NCI-H1092 (cell line): Measurements from ENCODE around the gene NHS.
A peak's percentile ranks its signal among the peaks of the same experiment; 100 is the strongest.

ENCODE experiments used
- DNase-seq: peaks from one replicate; lab custom pipeline; 2025; lab: John Stamatoyannopoulos, UW

Gene NHS

GRCh38 chrX:17736478-17736855 is 361.5 kb downstream of the NHS start:
- no peak for DNase-seq

DNA sequence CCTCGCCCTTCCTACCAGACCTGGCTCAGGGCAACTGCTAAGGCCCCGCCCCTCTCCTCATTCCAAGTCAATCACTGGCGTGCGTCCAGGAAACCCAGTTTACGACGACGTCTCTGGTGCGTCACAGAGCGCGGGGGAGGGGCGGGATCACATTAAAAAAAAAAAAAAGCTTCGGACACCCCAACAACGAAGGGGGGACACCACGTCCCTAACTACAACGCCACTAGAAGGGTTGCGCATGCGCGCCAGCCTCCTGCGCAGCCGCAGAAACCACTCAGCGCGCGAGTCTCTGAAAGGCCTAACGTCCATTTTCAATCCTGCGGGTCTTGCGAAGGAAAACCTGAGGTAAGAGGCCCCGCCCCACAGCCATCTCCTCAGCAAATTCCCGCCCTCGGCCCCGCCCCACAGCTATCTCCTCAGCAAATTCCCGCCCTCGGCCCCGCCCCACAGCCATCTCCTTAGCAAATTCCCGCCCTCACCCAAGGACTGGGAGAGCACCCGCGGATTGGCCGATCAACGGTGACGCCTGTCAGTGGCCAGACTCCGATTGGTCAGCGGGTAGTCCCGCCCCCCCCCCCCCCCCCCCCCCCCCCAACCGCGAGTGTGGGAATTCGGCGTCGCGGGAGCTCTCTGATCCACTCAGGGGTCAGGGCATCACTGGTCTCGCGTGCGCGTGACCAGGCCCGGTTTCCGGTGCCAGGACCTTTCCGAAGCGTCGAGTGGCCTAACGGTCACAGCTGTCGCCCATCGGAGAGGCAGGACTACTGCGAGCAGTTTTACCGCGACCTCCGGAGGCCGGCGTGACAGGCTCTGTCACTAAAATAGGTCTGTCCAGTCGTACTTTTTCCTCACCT is 362.1 kb downstream of the NHS start, which contains the start of gene SCML1:
Gene SCML1 (plus strand): TSS at position 638 of the 854 bp plus-strand sequence. CDS start 6,694 bp downstream, outside the sequence.
- DNase-seq: peak; percentile 98

DNA sequence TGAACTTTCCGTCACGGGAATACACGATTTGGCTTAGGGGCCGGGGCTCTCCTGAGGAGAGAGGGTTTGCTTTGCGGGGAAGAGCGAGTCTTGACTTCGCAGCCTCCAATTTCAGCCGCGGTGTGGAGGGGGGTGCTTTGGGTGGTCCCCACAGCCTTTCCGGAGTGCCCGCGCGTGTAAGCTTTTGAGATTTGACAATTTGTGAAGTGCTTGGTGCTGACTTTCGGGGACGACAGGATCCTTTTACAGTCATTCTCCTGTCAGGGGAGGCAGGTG is 362.6 kb downstream of the NHS start:
- peak; percentile 37 for DNase-seq

DNA sequence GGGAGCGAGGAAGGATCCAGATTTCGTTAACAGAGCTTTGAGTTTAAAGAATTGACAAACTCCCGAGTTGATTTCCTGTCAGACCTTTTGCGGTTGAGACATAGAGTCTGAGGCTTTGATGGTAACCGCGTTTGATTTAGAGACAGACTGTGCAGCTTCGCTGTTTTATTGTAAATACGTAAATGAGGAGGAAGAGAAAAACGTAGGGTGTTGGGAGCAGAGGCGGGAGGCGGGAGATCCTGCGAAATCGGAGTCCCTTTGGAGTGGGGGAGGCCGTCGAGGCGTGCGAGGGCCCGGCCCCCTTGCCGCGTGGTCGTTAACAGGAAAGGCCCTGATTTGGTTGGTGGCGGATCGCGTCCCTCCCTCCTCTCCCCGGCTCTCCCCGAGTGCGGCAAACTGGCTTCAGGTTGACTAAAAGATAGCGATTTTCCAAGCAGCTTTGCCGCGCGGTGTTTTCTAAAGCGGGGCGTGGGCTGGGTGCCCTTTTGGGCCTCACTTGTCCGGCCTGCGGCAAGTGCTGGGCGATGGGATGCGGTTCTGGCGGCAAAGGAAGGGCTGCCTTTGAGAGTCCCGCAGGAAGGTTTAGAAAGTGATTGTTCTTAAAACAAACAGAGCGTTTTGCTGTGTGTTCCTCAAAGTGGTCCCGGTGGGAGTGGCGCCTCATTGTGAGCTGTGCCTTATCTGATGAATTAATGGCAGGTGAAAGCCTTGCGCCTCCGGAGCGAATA is 363.1 kb downstream of the NHS start:
- peak; percentile 16 for DNase-seq

GRCh38 chrX:17738737-17739535 is 363.9 kb downstream of the NHS start:
- no peak for DNase-seq

- DNase-seq: no peak
These were observed 365.4 kb downstream of the NHS start for GRCh38 chrX:17740137-17741122.

- DNase-seq: no peak
These were observed 366.1 kb downstream of the NHS start for GRCh38 chrX:17741123-17741511.

DNA sequence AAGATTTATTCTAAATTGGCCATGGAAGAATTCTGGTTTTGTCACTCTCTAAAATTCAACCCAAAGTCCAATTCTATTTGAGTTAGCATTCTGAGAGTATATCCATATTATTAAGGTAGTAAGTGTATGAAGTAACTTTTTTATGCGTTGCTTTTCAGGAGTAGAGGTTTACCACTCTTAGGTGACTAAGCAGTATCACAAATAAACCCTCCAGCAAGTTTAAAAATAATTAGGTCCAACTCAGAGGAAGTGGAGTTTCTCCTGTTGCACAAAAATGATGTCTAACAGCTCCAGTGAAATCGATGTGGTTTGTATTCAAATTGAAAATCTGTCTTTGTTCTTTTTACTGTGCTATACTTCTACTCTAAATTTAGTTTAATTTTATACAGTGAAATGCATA is 368.9 kb downstream of the NHS start:
- no peak for DNase-seq

DNA sequence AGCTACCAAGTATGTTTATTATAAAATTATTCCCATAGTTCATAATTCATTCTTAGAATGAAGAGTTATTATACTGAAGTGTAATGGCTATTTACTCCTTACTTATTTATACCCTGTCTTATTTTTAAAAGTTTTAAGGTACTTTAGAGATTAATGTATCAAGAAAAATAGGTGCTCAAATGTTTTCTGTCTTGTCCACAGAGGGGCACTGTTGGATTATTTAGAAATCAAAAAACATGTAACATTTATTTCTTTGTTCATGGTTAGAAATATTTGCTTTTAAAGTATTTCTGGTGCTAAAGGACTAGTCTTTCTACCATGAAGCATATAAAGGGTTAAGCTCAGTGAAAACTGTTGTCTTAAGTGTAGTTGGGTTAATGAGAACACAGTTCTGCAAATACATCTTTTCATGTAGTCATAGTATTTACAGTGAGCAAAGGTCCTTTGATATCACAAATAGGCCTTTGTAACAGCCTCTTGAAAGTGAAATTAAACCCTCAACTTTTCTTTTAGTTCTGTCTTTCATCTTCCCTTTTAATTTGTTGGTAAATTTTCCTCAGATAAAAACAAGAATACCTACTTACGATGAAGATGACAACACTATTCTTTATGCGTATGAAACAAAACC is 370.0 kb downstream of the NHS start:
- no peak for DNase-seq

GRCh38 chrX:17747692-17748091 is 372.7 kb downstream of the NHS start:
- DNase-seq: no peak

DNA sequence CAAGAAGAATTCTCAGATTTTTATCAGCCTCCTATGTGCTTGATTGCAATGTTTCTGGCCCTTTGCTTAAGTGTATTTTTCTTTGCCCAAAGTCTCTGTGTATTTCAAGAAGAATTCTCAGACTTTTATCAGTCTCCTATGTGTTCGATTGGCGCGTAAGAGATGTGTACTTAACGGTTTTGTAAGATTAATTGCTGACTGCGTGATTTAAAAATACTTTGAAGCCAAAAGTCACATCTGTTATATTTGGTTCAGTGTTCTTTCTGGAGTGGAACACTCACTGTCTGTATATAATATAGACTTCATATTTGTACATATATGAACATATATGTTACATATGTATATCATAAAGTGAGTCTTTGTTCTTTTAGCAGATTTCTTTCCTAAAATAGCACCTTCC is 373.7 kb downstream of the NHS start:
- no peak for DNase-seq

- no peak for DNase-seq
These were observed 375.4 kb downstream of the NHS start for GRCh38 chrX:17750436-17750835.

GRCh38 chrX:17758382-17758781 is 383.4 kb downstream of the NHS start:
- DNase-seq: no peak

DNA sequence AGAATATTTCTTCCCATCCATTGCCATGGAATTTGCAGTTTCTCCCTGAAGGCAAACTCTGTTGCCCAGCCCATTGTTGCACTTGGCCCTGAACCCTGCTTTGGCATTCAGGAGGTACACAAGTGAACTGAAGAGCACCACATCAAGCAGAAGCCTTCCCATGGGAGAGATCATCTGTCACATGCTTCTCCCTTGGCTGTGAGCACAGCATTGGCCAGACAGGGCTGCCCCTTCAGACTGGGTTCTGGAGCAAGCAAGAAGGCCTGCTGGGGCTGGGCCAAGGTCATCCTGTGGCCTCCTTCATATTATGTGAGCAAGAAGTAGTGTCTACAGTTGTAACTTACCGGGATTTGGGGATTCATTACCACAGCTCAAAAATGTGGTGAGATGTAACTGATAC is 385.0 kb downstream of the NHS start:
- DNase-seq: no peak

- no peak for DNase-seq
These were observed 392.7 kb downstream of the NHS start for GRCh38 chrX:17767734-17768133.

DNA sequence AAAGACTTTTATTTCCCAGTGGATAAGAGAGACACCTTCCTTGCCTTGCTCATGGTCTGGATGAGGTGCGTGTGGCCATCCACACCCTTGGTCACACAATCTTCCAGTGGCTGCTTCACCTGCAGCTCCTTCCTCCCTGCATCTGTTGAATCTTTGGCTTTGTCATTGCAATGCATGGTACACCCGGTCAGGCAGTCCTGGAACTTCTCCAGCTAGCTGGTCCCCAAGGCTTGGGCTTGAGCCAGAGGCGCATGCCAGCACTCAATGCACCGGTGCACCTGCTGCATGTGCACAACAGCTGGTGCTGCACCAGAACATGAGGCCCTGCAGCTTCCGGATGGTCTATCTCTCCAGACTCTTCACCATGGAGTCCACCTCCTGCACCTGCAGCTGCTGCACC is 394.0 kb downstream of the NHS start:
- no peak for DNase-seq

DNA sequence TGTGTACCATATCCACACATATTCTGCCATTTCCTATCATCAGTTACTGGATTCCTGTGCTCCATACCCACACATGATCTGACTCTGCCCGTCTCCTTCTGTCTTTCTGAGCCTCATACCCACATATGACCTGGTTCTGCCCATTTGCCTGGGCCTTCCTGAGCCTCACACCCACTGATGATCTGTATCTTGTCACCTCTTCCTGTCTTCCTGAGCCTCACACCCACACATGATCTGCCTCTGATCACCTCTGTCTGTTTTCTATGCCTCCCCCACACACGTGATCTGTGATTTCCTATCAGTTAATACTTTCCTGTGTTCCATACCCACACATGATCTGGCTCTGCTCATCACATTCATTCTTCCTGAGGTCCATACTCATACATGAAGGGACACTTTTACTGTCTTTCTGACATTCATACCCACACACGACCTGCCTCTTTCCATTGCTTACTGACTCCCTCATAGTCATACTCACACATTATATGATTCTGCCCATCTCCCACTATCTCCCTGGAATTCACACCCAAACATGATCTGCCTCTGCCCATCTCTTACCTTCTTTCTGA is 394.8 kb downstream of the NHS start:
- no peak for DNase-seq

DNA sequence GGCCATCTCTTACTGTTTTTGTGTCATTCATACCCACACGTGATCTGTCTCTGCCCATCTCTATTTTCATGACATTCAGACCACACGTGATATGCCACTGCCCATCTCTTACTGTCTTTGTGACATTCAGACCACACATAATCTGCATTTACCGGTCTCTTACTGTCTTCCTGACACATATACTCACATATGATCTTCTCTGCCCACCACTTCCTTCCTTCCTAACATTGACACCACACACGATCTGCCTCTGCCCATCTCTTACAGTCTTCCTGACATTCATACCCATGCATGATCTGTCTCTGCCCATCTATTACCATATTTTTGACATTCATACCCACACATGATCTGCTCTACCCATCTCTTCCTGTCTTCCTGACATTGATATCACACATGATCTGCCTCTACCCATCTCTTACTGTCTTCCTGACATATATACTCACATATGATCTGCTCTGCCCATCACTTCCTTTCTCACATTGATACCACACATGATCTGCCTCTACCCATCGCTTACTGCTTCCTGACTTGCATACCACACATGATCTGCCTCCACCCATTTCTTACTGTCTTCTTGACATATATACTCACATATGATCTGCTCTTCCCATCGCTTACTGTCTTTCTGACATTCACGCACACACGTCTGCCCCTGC is 398.3 kb downstream of the NHS start:
- DNase-seq: no peak

DNA sequence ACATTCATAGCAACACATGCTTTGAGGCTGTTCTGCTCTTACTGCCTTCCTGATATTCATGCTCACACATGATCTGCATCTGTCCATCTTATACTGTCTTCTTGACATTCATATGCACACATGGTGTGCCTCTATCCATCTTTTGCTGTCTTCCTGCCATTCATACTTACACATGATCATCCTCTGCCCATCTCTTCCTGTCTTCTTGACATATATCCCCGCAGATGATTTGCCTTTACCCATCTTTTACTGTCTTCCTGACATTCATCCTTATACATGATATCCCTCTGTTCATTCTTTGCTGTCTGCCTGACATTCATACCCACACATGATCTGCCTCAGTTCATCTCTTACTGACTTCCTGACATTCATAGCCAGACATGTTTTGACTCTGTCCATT is 399.1 kb downstream of the NHS start:
- DNase-seq: no peak

DNA sequence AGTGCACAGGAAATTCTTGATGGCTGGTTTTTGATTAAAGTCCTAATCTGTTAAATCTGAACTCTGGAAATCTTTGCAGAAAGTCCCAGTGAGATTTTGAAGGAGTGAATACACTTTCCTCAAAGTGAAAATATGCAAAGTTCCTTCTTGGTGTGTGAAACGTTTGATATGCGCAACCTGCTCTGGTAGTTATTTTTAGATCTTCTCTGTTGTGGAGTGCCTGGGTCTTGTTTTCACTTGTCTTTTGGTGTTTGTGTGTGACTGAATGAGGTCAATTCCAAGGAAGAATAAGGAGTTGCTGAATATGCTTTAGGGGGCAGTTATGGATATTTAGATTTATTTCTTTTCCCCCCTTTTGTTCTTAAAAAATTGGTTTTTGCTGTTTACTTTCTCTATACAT is 404.0 kb downstream of the NHS start:
- no peak for DNase-seq
